Measurements from ENCODE around the gene SURF1.

GRCh38 chr9:133400292-133400691, 44.0 kb upstream of the SURF1 start:
- TF ChIP-seq CHD2 (IDR thresholded peaks at IDR 0.05; ENCODE audit: borderline replicate concordance, low read depth, low read length) (no peak), CREM (IDR thresholded peaks at IDR 0.05; ENCODE audit: low read depth) (no peak)
